Dermis microvascular lymphatic vessel endothelial cell (primary cell): ENCODE results near the gene ZDHHC7. TPM values are rescaled to one million over a fixed set of nuclear protein-coding genes. Genes with fewer than 3 reads are reported as not detected.

Source experiments
- DNase-seq, 2 donors: peaks; one replicate each; pipeline versions ENCODE4 v3.0.0 to v3.0.0-alpha.2; 2010; ENCODE audit warnings: low read depth in 2 of 2
- total RNA-seq: library from RNA; depleted of rRNA; stranded (reverse); fragments of >200 nt; gene quantifications from 2 replicates; pipeline ENCODE4 v1.2.1, GENCODE V29; 2014

The ZDHHC7 gene
- total RNA-seq, 1 donor from 2014 or later = 32.5 TPM

- no peak for DNase-seq
Measured at GRCh38 chr16:84965428-84966415, 45.6 kb downstream of the ZDHHC7 start.

GRCh38 chr16:84964386-84965128, 46.8 kb downstream of the ZDHHC7 start:
- DNase-seq = no peak

- no peak for DNase-seq
Measured at GRCh38 chr16:84963066-84963465, 48.3 kb downstream of the ZDHHC7 start.

GRCh38 chr16:84960942-84961341, 50.4 kb downstream of the ZDHHC7 start:
- no peak for DNase-seq

GRCh38 chr16:84959784-84960417, 51.4 kb downstream of the ZDHHC7 start:
- DNase-seq = no peak

- no peak for DNase-seq
Measured at GRCh38 chr16:84959045-84959576, 52.2 kb downstream of the ZDHHC7 start.

- no peak for DNase-seq
Measured at GRCh38 chr16:84957792-84958191, 53.5 kb downstream of the ZDHHC7 start.

- no peak for DNase-seq
Measured at GRCh38 chr16:84957192-84957591, 54.1 kb downstream of the ZDHHC7 start.

- no peak for DNase-seq
Measured at GRCh38 chr16:84955427-84955826, 55.9 kb downstream of the ZDHHC7 start.

GRCh38 chr16:84953190-84953746, 58.1 kb downstream of the ZDHHC7 start:
- DNase-seq = no peak

- peak; percentile 68 to 82 for DNase-seq
Measured at GRCh38 chr16:84952335-84953189, 58.8 kb downstream of the ZDHHC7 start.

GRCh38 chr16:84950906-84951305, 60.4 kb downstream of the ZDHHC7 start:
- DNase-seq = peak in 1 of 2 donors; percentile 32

GRCh38 chr16:84949772-84950436, 61.4 kb downstream of the ZDHHC7 start:
- no peak for DNase-seq

GRCh38 chr16:84948851-84949610, 62.3 kb downstream of the ZDHHC7 start:
- DNase-seq = no peak

GRCh38 chr16:84947996-84948850, 63.1 kb downstream of the ZDHHC7 start:
- no peak for DNase-seq

- peak; percentile 50 to 74 for DNase-seq
Measured at GRCh38 chr16:84947022-84947421, 64.3 kb downstream of the ZDHHC7 start.

- DNase-seq = no peak
Measured at GRCh38 chr16:84943620-84944019, 67.7 kb downstream of the ZDHHC7 start.

- no peak for DNase-seq
Measured at GRCh38 chr16:84942786-84943185, 68.5 kb downstream of the ZDHHC7 start.
